GM21526 (cell line): Measurements from ENCODE around the gene SLC13A4.
"Not testable (repeated sequence)": the region's sequence is repeated elsewhere in the genome, so short reads cannot be mapped to it uniquely, and the experiment has no call there.

Experiments used
- ATAC-seq: cut with Tn5 transposase; IDR thresholded peaks from one replicate; pipeline ENCODE4 v1.9.1; 2021; ENCODE audit warnings: moderate library complexity; ENCODE audit not compliant: unreplicated experiment, low FRiP score

The SLC13A4 gene

GRCh38 chr7:135704074-135704473, 23.9 kb downstream of the SLC13A4 start:
- no peak for ATAC-seq

GRCh38 chr7:135697276-135698049, 30.5 kb downstream of the SLC13A4 start:
- no peak for ATAC-seq

GRCh38 chr7:135693558-135693957, 34.4 kb downstream of the SLC13A4 start:
- no peak for ATAC-seq

DNA sequence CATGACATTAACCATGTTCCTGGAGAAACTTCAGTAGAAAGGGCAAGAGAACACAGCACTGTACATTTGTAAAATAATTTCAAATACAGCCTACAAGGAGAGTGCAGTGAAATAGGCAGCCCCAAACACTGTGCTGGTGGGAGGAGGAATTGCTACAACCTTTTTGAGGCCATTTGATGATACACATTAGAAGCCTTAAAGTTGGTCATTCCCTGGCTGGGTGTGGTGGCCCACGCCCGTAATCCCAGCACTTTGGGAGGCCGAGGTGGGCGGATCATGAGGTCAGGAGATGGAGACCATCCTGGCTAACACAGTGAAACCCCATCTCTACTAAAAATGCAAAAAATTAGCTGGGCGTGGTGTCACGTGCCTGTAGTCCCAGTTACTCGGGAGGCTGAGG, 35.4 kb downstream of the SLC13A4 start:
- ATAC-seq: not testable (repeated sequence)

DNA sequence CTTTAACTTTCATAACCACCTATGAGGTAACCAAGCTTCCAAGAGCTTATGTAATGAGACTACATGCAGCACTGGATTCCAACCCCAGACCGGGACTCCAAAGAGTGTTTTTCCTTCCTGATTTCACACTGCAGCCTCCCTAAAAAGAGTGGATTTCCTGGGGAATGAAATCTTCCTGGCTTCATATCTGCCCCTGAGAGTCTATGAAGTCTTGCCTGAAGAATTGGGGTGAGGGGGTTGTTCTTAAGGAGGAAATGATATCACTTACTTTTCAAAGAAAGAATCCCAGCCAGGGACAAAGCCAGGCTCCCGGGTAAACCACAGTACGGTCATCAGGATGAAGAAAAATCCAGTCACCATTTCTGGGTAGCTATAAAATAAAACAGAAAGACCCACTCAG, 35.9 kb downstream of the SLC13A4 start:
- no peak for ATAC-seq

DNA sequence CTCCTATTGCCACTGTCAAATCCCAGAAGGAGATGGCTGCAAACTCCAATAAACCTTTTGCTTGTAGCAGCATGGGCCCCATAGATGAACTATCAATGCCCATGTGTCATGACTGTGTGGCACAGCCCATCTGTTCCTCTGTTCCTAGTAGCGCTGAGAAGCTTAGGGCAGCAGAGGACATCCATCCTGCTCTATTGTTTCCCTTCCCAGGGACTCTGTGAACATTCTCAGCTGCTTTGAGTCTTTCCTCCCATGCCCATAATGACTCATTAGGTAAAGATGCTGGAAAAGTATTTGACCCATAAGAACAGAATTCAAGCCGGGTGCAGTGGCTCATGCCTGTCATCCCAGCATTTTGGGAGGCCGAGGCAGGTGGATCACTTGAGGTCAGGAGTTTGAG, 37.4 kb downstream of the SLC13A4 start:
- no peak for ATAC-seq

DNA sequence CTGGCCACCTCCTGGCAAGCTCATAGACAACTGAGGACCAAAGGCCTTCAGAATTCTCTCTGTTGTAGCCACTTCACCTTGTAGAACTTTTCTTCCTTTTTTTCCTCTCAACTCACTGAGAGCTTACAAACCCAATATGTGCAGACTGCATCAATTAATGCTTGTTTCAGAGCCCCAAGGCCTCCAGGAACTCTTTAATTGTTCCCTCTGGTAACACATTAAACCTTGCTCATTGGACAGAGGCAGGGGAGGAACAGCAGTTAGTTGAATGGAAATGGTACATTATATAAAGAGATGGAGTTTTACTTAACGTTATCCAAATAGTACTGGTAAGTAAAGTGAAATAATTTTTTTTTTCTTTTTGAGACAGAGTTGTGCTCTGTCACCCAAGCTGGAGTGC, 40.5 kb downstream of the SLC13A4 start:
- no peak for ATAC-seq

DNA sequence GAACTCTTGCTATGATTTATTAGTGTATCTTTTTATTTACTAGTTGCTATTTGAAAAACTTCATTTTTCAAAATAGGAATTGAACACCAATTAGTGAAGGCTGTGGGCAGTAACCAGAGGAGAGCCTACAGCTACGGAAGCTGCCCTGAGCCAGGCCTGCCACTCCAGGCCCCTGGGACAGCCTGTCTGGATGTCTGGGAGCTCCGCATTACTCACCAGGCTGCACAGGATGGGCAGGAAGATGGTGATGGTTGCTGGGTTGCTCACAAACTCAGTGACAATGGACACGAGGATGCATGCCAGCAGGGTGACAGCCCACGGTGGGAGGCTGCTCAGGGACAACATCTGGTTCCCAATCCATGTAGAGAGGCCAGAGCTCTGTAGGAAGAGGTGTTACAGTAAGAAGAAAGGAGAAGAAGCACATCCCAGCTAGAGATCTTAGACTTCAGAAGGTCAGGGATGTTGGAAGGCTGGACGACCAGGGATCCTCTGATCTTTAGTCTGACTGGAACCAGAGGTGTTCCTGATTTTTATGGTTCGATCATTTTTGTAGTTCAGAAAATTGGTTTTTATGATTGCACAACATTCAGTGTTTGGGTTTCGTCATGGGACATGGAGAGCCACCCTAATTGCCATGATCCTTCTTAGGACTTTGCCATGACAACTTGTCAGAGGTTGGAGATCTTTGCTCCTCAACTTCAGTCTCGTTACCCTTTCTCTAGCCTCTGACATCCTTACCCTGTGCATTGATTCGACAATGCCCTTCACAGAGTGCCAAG, 42.5 kb downstream of the SLC13A4 start:
- no peak for ATAC-seq

DNA sequence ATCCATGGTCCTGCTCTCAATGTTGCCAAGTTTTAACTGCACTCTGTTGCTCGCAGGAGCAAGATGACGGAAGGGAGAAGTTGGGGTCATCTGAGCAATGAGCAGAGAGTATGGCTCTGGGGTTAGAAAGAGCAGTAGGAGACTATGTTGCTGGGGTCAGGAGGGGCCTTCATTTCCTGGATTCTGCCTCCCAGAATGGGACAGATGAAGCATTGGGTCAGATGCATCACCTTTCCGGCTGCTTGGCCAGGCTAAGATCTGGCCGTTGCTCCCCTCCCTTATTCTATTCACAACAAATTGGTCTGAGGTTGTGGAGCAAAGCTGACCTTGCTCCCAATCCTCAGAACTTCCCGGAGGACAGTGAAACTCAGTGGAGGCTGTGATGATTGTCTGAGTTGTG, 43.3 kb downstream of the SLC13A4 start:
- no peak for ATAC-seq

- ATAC-seq: no peak
Measured at GRCh38 chr7:135684136-135684535, 43.9 kb downstream of the SLC13A4 start.

DNA sequence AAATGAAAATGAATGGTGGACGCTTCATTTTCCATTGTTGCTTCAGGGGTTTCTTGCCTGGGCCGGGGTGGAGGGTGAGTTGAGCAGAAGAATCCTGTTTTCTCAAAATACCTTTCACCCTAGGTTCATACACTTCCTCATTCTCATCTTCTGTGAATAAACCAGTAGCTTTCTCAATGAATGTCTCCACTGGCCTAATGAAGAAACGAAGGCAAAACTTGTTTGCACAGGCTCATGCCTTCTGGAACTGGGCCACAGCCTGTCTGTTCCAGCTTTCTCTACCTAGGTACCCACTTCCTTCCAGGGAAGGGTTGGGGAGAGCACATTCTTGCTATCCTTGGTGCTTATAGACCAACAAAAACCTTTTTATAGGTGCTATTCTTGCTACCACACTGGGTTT, 44.4 kb downstream of the SLC13A4 start:
- no peak for ATAC-seq

GRCh38 chr7:135682191-135682590, 45.8 kb downstream of the SLC13A4 start:
- ATAC-seq: no peak

GRCh38 chr7:135681762-135682161, 46.2 kb downstream of the SLC13A4 start:
- no peak for ATAC-seq

GRCh38 chr7:135678612-135679575, 49.1 kb downstream of the SLC13A4 start:
- ATAC-seq: no peak

DNA sequence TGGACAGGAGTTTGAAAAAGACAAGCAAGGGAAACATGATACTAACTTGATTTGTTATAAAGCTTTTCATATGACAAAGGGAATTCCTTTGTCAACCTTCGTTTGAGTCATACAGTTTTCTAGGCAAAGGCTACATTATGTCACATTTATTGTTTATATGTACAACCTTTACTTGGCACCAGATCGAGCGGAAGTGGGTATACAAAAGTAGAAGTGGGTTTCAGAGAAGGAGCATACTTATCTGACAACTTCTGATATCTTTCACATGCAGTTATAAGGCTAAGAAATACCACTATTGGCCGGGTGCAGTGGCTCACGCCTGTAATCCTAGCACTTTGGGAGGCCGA, 54.7 kb downstream of the SLC13A4 start:
- no peak for ATAC-seq

DNA sequence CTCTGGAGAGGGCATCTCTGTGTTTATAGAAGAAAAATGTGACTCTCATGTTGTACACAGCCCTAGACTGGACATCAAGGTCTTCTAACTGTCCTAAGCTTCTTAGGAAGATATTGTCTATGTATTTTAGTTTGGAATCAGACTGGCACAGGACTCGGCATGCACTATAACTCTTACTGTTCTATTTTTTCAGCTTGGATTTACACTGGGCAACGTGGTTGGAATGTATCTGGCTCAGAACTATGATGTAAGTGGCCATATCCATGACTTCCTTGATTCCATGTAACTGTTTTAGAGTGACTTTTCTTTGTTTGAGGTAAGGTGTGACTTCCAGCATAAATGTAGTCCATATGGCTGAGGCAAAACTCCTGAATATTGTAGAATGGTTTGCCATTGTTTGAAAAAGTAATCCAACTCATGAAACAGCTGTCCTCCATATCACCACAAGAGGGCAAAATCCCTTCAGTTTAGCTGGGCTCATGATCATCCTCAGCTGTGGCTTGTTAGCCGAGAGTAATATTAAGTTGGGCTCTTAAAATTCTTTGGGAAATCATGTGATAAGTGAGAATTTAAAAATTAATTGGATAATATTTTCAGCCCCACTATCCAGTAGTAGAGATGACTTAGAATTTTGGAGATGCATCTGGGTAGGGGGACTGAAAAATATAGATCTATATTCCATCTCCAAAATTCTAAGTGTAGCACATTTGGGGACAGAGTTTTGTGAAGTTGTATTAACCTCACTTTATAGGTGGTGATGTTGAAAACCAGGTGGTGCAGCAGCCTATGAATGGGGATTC, 55.2 kb downstream of the SLC13A4 start:
- ATAC-seq: no peak

DNA sequence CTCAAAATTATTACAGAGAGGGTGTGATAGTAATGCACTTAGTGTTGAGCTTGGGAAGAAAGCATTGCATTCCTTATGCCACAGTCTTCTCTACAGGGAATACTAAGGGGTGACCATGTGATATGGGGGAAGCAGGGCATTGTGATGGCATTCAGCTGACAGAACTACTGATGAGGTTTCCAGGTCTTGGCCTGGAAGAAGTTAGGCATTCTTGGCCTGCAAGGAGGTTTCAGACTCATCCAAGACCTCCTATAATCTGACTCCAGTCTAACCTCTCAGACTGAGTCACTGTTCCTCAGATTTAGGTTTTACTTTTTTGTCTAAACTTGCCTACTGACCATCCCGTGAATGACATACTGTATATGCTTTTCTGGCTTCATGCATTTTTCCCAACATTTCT, 57.8 kb downstream of the SLC13A4 start:
- no peak for ATAC-seq

DNA sequence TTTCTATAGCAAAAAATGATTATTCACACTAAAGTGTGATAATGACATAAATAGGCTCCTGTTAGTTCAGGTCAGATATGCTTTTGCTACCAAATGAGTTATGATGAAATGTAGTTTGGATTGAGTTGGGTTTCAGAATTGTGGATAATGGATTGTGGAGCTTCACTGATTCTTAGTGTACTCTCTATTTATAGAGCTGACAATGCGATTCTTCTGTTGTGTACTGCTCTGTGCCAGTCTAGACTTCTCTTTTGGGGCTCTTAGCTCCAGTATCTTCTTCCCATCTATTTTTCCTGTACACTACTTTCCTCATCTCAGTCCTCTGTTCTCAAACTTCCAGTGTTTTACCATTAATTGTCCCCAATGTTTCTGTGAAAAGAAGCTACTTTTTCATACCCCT, 58.2 kb downstream of the SLC13A4 start:
- no peak for ATAC-seq

DNA sequence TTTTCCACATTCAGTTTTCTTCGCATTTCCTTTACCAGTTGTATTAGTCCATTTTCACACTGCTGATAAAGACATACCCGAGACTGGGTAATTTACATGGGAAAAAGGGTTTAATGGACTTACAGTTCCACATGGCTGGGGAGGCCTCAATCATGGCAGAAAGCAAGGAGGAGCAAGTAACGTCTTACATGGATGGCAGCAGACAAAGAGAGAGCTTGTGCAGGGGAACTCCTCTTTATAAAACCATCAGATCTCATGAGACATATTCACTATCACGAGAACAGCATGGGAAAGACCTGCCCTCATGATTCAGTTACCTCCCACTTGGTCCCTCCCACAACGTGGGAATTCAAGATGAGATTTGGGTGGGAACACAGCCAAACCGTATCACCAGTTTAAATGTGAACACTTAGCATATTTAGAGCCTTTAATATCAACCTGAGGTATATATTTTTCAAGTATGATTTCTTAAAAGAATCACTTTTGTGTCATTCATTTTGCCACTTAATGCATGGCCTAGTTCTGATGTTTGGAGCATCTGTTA, 59.1 kb downstream of the SLC13A4 start:
- not testable (repeated sequence) for ATAC-seq

DNA sequence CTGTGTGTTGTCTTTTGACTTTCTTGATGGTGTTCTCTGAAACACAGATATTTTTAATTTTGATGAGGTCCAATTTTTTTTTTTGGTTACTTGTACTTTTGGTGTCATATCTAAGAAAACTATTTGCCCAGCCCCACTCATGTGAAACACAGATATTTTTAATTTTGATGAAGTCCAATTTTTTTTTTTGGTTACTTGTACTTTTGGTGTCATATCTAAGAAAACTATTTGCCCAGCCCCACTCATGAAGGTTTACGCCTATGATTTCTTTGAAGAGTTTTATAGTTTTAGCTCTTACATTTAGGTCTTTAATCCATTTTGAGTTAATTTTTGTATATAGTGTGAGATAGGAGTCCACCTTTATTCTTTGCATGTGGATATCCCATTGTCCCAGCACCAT, 60.4 kb downstream of the SLC13A4 start:
- not testable (repeated sequence) for ATAC-seq
